GM12878 (cell line): ENCODE measurements around the gene TMEM45A. TPM values are rescaled to one million over a fixed set of nuclear protein-coding genes. Genes with fewer than 3 reads are reported as not detected.

ENCODE experiments used
- ATAC-seq: fragments of 200-7000 bp; cut with Tn5 transposase; 3 replicates; pipeline ENCODE4 v1.9.1; 2020; ENCODE audit warnings: mild to moderate bottlenecking, moderate library complexity
- BruUV-seq: library from RNA; stranded (reverse); fragments of 400-500 nt; replicated peaks from 2 replicates; lab custom pipeline; 2021; lab: Mats Ljungman, UMichigan
- CTCF ChIA-PET: fragments of 300-600 bp; sonication (Branson Sonifier 250); formaldehyde crosslinking; extraction: SDS; loops from one replicate; lab custom pipeline; 2021; ENCODE audit warnings: inconsistent platforms; lab: Yijun Ruan, JAX
- POLR2A ChIA-PET: fragments of 350-600 bp; formaldehyde crosslinking; extraction: SDS; loops from one replicate; lab custom pipeline; 2021; ENCODE audit warnings: inconsistent platforms; lab: Charles Lee
- RAD21 ChIA-PET: fragments of 300-600 bp; sonication (Branson Sonifier 250); formaldehyde crosslinking; loops from one replicate; lab custom pipeline; 2023; ENCODE audit warnings: antibody characterized with exemption; ENCODE audit not compliant: unreplicated experiment; lab: Charles Lee
- SMC1A ChIA-PET: fragments of 300-600 bp; sonication (Branson Sonifier 250); formaldehyde crosslinking; loops from one replicate; lab custom pipeline; 2023; ENCODE audit not compliant: unreplicated experiment, uncharacterized antibody; lab: Charles Lee
- DNase-seq: peaks from one replicate; pipeline ENCODE4 v3.0.0-alpha.2; 2011; ENCODE audit warnings: low read depth, low spot score
- FAIRE-seq: peaks from 3 replicates; lab custom pipeline; 2011; peaks lifted over from hg19 to GRCh38; lab: Jason Lieb, UNC
- H2AFZ ChIP-seq: 2 replicates; pipeline ENCODE4 v1.6.0; 2011; ENCODE audit warnings: low read depth, low read length, control low read depth; ENCODE audit not compliant: control insufficient read depth
- H3K27ac ChIP-seq: 2 replicates; pipeline ENCODE4 v1.5.1; 2011; ENCODE audit warnings: control low read depth; ENCODE audit not compliant: control insufficient read depth, insufficient read depth
- H3K27me3 ChIP-seq, 2 experiments: replicated peaks in 1 of 2; 2 replicates each; pipeline versions ENCODE4 v1.6.0 to v1.6.1; 2011; ENCODE audit warnings: low read length in 1 of 2; ENCODE audit not compliant: control insufficient read depth in 2 of 2, insufficient read depth in 2 of 2
- H3K36me3 ChIP-seq, 2 experiments: 2 replicates each; pipeline ENCODE4 v1.5.1; 2011; ENCODE audit warnings: low read length in 1 of 2; ENCODE audit not compliant: control insufficient read depth in 2 of 2, insufficient read depth in 2 of 2
- H3K4me1 ChIP-seq: 2 replicates; pipeline ENCODE4 v1.6.1; 2011; ENCODE audit warnings: mild to moderate bottlenecking, low read length, moderate library complexity, mixed read lengths; ENCODE audit not compliant: control insufficient read depth, insufficient read depth
- H3K4me2 ChIP-seq: 2 replicates; pipeline ENCODE4 v1.6.0; 2011; ENCODE audit warnings: control low read depth; ENCODE audit not compliant: control insufficient read depth, insufficient read depth
- H3K4me3 ChIP-seq: fragments of 200-600 bp; sonication (generic); 2 replicates; pipeline ENCODE4 v1.5.1; 2016
- H3K79me2 ChIP-seq: 2 replicates; pipeline ENCODE4 v1.6.0; 2011; ENCODE audit warnings: low read length; ENCODE audit not compliant: control insufficient read depth, insufficient read depth
- H3K9ac ChIP-seq: 2 replicates; pipeline ENCODE4 v1.8.0; 2011; ENCODE audit warnings: low read length, control low read depth, mixed read lengths; ENCODE audit not compliant: control insufficient read depth, insufficient read depth
- H3K9me3 ChIP-seq: replicated peaks from 3 replicates; pipeline ENCODE4 v1.5.1; 2011; ENCODE audit warnings: mild to moderate bottlenecking, low read length; ENCODE audit not compliant: control insufficient read depth, insufficient read depth
- H4K20me1 ChIP-seq: 2 replicates; pipeline ENCODE4 v1.6.0; 2011; ENCODE audit not compliant: control insufficient read depth, insufficient read depth
- BHLHE40 ChIP-seq, 2 experiments: fragments of 450-650 bp in 1 of 2; IDR thresholded peaks; 2 replicates each; pipeline ENCODE4 v1.6.1; 2011 to 2017; ENCODE audit warnings: low read depth in 2 of 2, borderline replicate concordance in 1 of 2, improper control_type of control experiment in 1 of 2, low read length in 1 of 2, mild to moderate bottlenecking in 1 of 2
- EED ChIP-seq: sonication (generic); IDR thresholded peaks from 2 replicates; pipeline ENCODE4 v1.6.1; 2016; ENCODE audit warnings: antibody characterized with exemption, low read depth
- NKRF ChIP-seq: fragments of 450-650 bp; conservative IDR thresholded peaks from 2 replicates; pipeline ENCODE4 v1.6.1; 2017; ENCODE audit warnings: mild to moderate bottlenecking, moderate library complexity
- RAD51 ChIP-seq: fragments of 450-650 bp; IDR thresholded peaks from 2 replicates; pipeline ENCODE4 v1.6.1; 2016; ENCODE audit warnings: moderate library complexity, mild to moderate bottlenecking, inconsistent platforms
- RB1 ChIP-seq: fragments of 450-650 bp; formaldehyde crosslinking; IDR thresholded peaks from 2 replicates; pipeline ENCODE4 v1.6.1; 2017; ENCODE audit warnings: mild to moderate bottlenecking, borderline replicate concordance
- RFX5 ChIP-seq: IDR thresholded peaks from 2 replicates; pipeline ENCODE4 v1.6.1; 2011; ENCODE audit warnings: low read depth, low read length, improper control_type of control experiment
- SIX5 ChIP-seq: IDR thresholded peaks from 2 replicates; pipeline ENCODE4 v1.6.1; 2011; ENCODE audit warnings: mild to moderate bottlenecking, low read depth, low read length, moderate library complexity; ENCODE audit not compliant: severe bottlenecking
- SREBF1 ChIP-seq: IDR thresholded peaks from 2 replicates; pipeline ENCODE4 v1.6.1; 2012; ENCODE audit warnings: mild to moderate bottlenecking, low read length
- WGBS: methylation state at CpG from one replicate; pipeline ENCODE4 v1.1.6; 2016; ENCODE audit warnings: low lambda C conversion rate; ENCODE audit not compliant: insufficient replicate concordance, insufficient coverage; ENCODE audit errors: missing lambda C conversion rate; 5-methylcytosine and 5-hydroxymethylcytosine counted together
- in situ Hi-C: fragments of 300-500 bp; cut with MboI; formaldehyde crosslinking; loops from 9 replicates; pipeline ENCODE4 v1.14.3; 2018; ENCODE audit warnings: mixed read lengths
- intact Hi-C: fragments of 100-400 bp; cut with micrococcal nuclease; formaldehyde crosslinking; loops from one replicate; pipeline ENCODE4 v1.14.2; 2022; ENCODE audit not compliant: unreplicated experiment
- polyA plus RNA-seq, 11 experiments: library from polyadenylated mRNA; depleted of rRNA in 4 of 11; unstranded in 6 of 11; stranded (reverse) in 5 of 11; fragments of >200 nt; fragmentation: Nextera tagmentation in 4 of 11; fragmentation: Illumina TruSeq in 1 of 11; extraction: Ambion mirVana in 4 of 11; extraction: Trizol in 1 of 11; gene quantifications; 1 replicate in 1 of 11; 2 replicates in 10 of 11; pipeline versions ENCODE4 v1.2.1 to v1.2.3, GENCODE V29; 2011 to 2016; ENCODE audit warnings: inconsistent platforms in 2 of 11, missing spikeins in 2 of 11, low read depth in 1 of 11
- total RNA-seq, 4 experiments: library from RNA; depleted of rRNA in 3 of 4; stranded (reverse); fragments of >200 nt in 3 of 4; fragmentation: Illumina TruSeq in 1 of 4; extraction: Trizol in 1 of 4; gene quantifications; 2 replicates each; pipeline versions ENCODE4 v1.2.1 to v1.2.3, GENCODE V29; 2013 to 2021
- TF ChIP-seq, protein P1 (sequence below): IDR thresholded peaks from 2 replicates; pipeline ENCODE4 v1.6.1; 2011; ENCODE audit warnings: mild to moderate bottlenecking, low read depth, low read length, moderate library complexity; ENCODE audit not compliant: insufficient replicate concordance

TMEM45A gene
- total and polyA plus RNA-seq, 10 of the 15 experiments (the other 5 are each of a cell fraction or from before 2014, with no cell fraction given), result 0.34 to 5.3 (median 0.83) TPM

- no peaks in the 10 kb centered on the region for H3K9me3 ChIP-seq
- no peaks in the 10 kb centered on the region for H3K27me3 ChIP-seq
- H3K4me2 ChIP-seq, result no peak overlapping the region
- H4K20me1 ChIP-seq, result no peaks in the 10 kb centered on the region
- DNase-seq, result no peak
- ChIA-PET CTCF (interaction anchor here (0.9 to 2.2 kb wide), 4 partner anchors 132 to 626 kb away, joined by 3 to 10 read pairs (median 4); no protein-coding TSS in a partner anchor), SMC1A (interaction anchor here (0.6 to 10.6 kb wide), 3 partner anchors 37 to 177 kb away, joined by 3 to 279 read pairs (median 3); no protein-coding TSS in a partner anchor), POLR2A (no interaction called here), RAD21 (interaction anchor here (0.7 kb wide), 1 partner anchor 134 kb away, joined by 3 read pairs; no protein-coding TSS in a partner anchor)
- ATAC-seq, result no peak
- TF ChIP-seq SIX5, result no peak
- no peak for TF ChIP-seq RFX5
- TF ChIP-seq RB1, result no peak
- TF ChIP-seq, protein P1, sequence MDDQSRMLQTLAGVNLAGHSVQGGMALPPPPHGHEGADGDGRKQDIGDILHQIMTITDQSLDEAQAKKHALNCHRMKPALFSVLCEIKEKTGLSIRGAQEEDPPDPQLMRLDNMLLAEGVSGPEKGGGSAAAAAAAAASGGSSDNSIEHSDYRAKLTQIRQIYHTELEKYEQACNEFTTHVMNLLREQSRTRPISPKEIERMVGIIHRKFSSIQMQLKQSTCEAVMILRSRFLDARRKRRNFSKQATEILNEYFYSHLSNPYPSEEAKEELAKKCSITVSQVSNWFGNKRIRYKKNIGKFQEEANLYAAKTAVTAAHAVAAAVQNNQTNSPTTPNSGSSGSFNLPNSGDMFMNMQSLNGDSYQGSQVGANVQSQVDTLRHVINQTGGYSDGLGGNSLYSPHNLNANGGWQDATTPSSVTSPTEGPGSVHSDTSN, result no peak
- no peak for TF ChIP-seq SREBF1
- no peak for TF ChIP-seq EED
- TF ChIP-seq BHLHE40 (IDR thresholded peaks at IDR 0.05; ENCODE audit: borderline replicate concordance in 1 of 2, low read depth in 2 of 2, low read length in 1 of 2), result no peak
- no peak for TF ChIP-seq RAD51
- TF ChIP-seq NKRF, result no peak
- H3K79me2 ChIP-seq, result no peaks in the 10 kb centered on the region
- no peaks in the 10 kb centered on the region for H3K4me1 ChIP-seq
- no peaks in the 10 kb centered on the region for H3K36me3 ChIP-seq
- 92% methylated on average over 1 of the region's 1 CpG for WGBS
- BruUV-seq, result no TSS peak
- H2AFZ ChIP-seq, result no peak overlapping the region
- FAIRE-seq, result no peak
- in situ Hi-C loops, result no loop called here
- intact Hi-C loops, result loop anchor here (5.0 kb wide), 1 partner anchor 626 kb away; no protein-coding TSS in a partner anchor
- no peak overlapping the region for H3K4me3 ChIP-seq
- no peak overlapping the region for H3K9ac ChIP-seq
- H3K27ac ChIP-seq, result no peak overlapping the region
These were observed 34.6 kb upstream of the TMEM45A start for GRCh38 chr3:100457811-100458210.
